Keratinocyte (primary cell): Measurements from ENCODE around the gene HP1BP3. TPM values are rescaled to one million over a fixed set of nuclear protein-coding genes. Genes with fewer than 3 reads are reported as not detected.

Experiments used
- DNase-seq: peaks from one replicate; pipeline ENCODE4 v3.0.0-alpha.2; 2011; ENCODE audit warnings: low read depth, missing footprints, low spot score
- FAIRE-seq: peaks from 2 replicates; lab custom pipeline; 2011; peaks lifted over from hg19 to GRCh38; lab: Jason Lieb, UNC
- H2AFZ ChIP-seq: 2 replicates; pipeline ENCODE4 v1.6.0; 2012; ENCODE audit warnings: low read length, control low read depth, inconsistent platforms; ENCODE audit not compliant: control insufficient read depth
- H3K27ac ChIP-seq: 2 replicates; pipeline ENCODE4 v1.5.1; 2011; ENCODE audit warnings: low read length; ENCODE audit not compliant: control insufficient read depth, insufficient read depth
- H3K27me3 ChIP-seq: 3 replicates; pipeline ENCODE4 v1.6.0; 2011; ENCODE audit warnings: low read length; ENCODE audit not compliant: control insufficient read depth, insufficient read depth; ENCODE audit errors: extremely low read depth
- H3K36me3 ChIP-seq, 2 experiments: 2 replicates in 1 of 2; 3 replicates in 1 of 2; pipeline ENCODE4 v1.5.1; 2011; ENCODE audit warnings: low read length in 2 of 2, mild to moderate bottlenecking in 1 of 2; ENCODE audit not compliant: control insufficient read depth in 2 of 2, insufficient read depth in 2 of 2; ENCODE audit errors: extremely low read depth in 1 of 2
- H3K4me1 ChIP-seq: 3 replicates; pipeline ENCODE4 v1.5.1; 2011; ENCODE audit warnings: low read length; ENCODE audit not compliant: control insufficient read depth, insufficient read depth; ENCODE audit errors: extremely low read depth
- H3K4me2 ChIP-seq: 3 replicates; pipeline ENCODE4 v1.6.0; 2011; ENCODE audit warnings: low read depth, low read length; ENCODE audit not compliant: control insufficient read depth, insufficient read depth; ENCODE audit errors: extremely low read depth
- H3K4me3 ChIP-seq, 3 experiments: fragments of 200-600 bp in 1 of 3; sonication (generic) in 1 of 3; 2 replicates in 2 of 3; 3 replicates in 1 of 3; pipeline ENCODE4 v1.5.1; 2011 to 2016; ENCODE audit warnings: low read length in 3 of 3, mild to moderate bottlenecking in 3 of 3, control low read depth in 2 of 3, inconsistent platforms in 1 of 3, low read depth in 1 of 3, mixed read lengths in 1 of 3, mixed run types in 1 of 3, moderate library complexity in 1 of 3; ENCODE audit not compliant: control insufficient read depth in 2 of 3, insufficient read depth in 2 of 3; ENCODE audit errors: extremely low read depth in 1 of 3
- H3K79me2 ChIP-seq: 2 replicates; pipeline ENCODE4 v1.6.0; 2012; ENCODE audit warnings: low read length; ENCODE audit not compliant: control insufficient read depth, insufficient read depth
- H3K9ac ChIP-seq: 3 replicates; pipeline ENCODE4 v1.6.0; 2011; ENCODE audit warnings: low read length; ENCODE audit not compliant: control insufficient read depth, insufficient read depth; ENCODE audit errors: extremely low read depth
- H3K9me1 ChIP-seq: 3 replicates; pipeline ENCODE4 v1.6.0; 2011; ENCODE audit warnings: low read length; ENCODE audit not compliant: control insufficient read depth, insufficient read depth; ENCODE audit errors: extremely low read depth
- H3K9me3 ChIP-seq: 2 replicates; pipeline ENCODE4 v1.5.1; 2012; ENCODE audit warnings: low read depth, low read length; ENCODE audit not compliant: control insufficient read depth
- H4K20me1 ChIP-seq: 3 replicates; pipeline ENCODE4 v1.6.0; 2011; ENCODE audit warnings: low read length; ENCODE audit not compliant: control insufficient read depth, insufficient read depth; ENCODE audit errors: extremely low read depth
- EZH2 ChIP-seq: IDR thresholded peaks from one replicate; pipeline ENCODE4 v1.6.1; 2012; ENCODE audit warnings: inconsistent platforms, mild to moderate bottlenecking, low read length, moderate library complexity
- dilution Hi-C: fragments of 300-500 bp; cut with MboI; formaldehyde crosslinking; loops from one replicate; pipeline ENCODE4 v1.7.0; 2020; ENCODE audit warnings: low sequenced_read_pairs; ENCODE audit not compliant: extremely low pct_ligation_motif_present
- polyA plus RNA-seq, 5 experiments: library from polyadenylated mRNA; depleted of rRNA in 3 of 5; stranded (reverse) in 3 of 5; stranded (forward) in 1 of 5; unstranded in 1 of 5; fragments of >200 nt; gene quantifications; 1 replicate in 1 of 5; 2 replicates in 3 of 5; 3 replicates in 1 of 5; pipeline versions ENCODE4 v1.2.1 to v1.2.3, GENCODE V29; 2011 to 2012; ENCODE audit warnings: missing spikeins in 2 of 5, low read depth in 1 of 5, low replicate concordance in 1 of 5
- TF ChIP-seq, protein P1 (sequence below), 3 experiments: IDR thresholded peaks in 1 of 3; conservative IDR thresholded peaks in 1 of 3; optimal IDR thresholded peaks in 1 of 3; 2 replicates in 2 of 3; 3 replicates in 1 of 3; pipeline versions ENCODE3 to v1.5.1; 2011; ENCODE audit warnings: low read length in 3 of 3, mild to moderate bottlenecking in 3 of 3, moderate library complexity in 2 of 3, control low read depth in 1 of 3, inconsistent platforms in 1 of 3; ENCODE audit not compliant: insufficient read depth in 2 of 3; ENCODE audit errors: extremely low read depth in 1 of 3

Gene HP1BP3
- polyA plus RNA-seq, 1 donor (not counting 4 experiments of a cell fraction or from before 2014, with no cell fraction given): 148 TPM

DNA sequence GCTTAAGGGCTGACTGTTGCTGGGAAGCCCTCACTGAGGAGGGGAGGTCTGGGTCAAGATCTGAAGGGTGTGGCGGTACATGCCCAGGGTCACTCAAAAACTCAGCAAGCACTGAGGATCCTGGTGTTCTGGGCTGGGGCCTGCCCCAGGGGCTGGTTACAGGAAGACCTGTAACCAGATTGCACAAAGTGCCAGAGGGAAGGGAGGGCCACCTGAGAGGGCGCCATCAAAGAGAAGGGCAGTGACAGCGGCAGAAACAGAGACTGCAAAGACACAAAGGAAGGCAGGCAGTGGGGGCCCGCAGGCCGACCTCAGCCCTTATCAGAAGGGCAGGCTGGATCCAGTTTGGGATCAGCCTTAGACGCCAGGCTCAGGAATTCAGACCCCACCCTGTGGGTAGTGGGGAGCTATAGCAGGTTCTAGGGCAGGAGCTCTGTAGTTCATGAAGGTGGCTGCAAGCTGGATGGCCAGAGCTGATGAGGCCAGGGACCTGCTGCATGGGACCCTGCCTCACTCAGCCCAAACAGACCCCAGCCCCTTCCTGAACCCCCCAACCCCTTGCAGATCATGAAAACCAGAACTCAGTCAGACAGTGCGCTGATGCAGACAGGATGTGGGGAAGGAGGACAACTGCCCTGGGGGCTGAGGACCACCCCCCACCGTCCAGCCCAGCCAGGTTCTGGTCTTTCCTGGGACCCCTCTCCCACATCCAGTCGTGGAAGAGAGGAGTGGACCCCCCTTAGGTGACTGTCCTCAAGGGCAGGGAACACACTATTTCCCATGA is 58.5 kb downstream of the HP1BP3 start:
- Histone ChIP-seq H3K9me1 (peaks cover 6% of the 10 kb centered on the region), H3K79me2 (peaks cover 69% of the 10 kb centered on the region), H3K9ac (no peak overlapping the region), H3K4me1 (peaks cover 61% of the 10 kb centered on the region), H3K9me3 (peaks cover 2% of the 10 kb centered on the region), H3K36me3 (peaks cover 26 to 54% of the 10 kb centered on the region in 2 experiments), H2AFZ (no peak overlapping the region), H3K27ac (no peak overlapping the region), H3K4me2 (peak overlapping the region; percentile 70), H3K4me3 (peak overlapping the region in 2 of 3 experiments; percentile 69 to 75), H4K20me1 (peaks cover 5% of the 10 kb centered on the region), H3K27me3 (no peaks in the 10 kb centered on the region)
- TF ChIP-seq EZH2: no peak
- TF ChIP-seq, protein P1, sequence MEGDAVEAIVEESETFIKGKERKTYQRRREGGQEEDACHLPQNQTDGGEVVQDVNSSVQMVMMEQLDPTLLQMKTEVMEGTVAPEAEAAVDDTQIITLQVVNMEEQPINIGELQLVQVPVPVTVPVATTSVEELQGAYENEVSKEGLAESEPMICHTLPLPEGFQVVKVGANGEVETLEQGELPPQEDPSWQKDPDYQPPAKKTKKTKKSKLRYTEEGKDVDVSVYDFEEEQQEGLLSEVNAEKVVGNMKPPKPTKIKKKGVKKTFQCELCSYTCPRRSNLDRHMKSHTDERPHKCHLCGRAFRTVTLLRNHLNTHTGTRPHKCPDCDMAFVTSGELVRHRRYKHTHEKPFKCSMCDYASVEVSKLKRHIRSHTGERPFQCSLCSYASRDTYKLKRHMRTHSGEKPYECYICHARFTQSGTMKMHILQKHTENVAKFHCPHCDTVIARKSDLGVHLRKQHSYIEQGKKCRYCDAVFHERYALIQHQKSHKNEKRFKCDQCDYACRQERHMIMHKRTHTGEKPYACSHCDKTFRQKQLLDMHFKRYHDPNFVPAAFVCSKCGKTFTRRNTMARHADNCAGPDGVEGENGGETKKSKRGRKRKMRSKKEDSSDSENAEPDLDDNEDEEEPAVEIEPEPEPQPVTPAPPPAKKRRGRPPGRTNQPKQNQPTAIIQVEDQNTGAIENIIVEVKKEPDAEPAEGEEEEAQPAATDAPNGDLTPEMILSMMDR (optimal IDR thresholded peaks at IDR 0.05 in 1 of 3, IDR thresholded peaks at IDR 0.05 in 1 of 3, conservative IDR thresholded peaks at IDR 0.05 in 1 of 3; ENCODE audit: extremely low read depth in 1 of 3, insufficient read depth in 2 of 3, low read length in 3 of 3): no peak
- peak; percentile 20 for FAIRE-seq
- no peak for DNase-seq
- dilution Hi-C loops: no loop called here

DNA sequence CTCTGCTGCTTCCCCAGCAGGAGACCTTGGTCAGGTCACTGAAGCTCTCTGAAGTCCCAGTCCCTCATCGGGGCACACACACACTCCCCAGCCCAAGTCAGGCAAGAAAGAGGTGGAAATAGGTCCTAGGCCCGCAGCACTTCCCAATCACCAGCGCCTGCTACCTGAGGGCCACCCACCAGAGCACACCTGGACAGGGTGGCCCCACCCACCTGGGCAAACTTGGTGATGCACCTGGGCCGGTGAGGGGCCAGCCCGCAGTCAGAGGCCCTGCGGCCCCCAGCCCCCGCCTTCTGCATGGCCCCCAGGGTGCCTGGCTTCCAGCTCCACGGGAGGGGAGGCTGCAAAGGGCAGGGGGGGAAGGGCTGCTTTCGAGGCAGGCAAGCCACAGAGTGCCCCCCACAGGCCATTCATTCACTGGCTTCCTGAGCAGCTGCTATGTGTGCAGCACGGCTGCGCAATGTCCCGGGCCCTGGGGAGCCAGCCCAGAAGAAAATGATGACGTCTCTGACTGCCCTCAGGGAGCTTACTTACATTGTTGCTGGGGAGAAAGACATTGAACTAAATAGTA is 59.3 kb downstream of the HP1BP3 start:
- H3K9ac ChIP-seq: no peak overlapping the region
- TF ChIP-seq, protein P1 (optimal IDR thresholded peaks at IDR 0.05 in 1 of 3, IDR thresholded peaks at IDR 0.05 in 1 of 3, conservative IDR thresholded peaks at IDR 0.05 in 1 of 3; ENCODE audit: extremely low read depth in 1 of 3, insufficient read depth in 2 of 3, low read length in 3 of 3): peak in 1 of 3 experiments; percentile 18
- no peak for TF ChIP-seq EZH2
- no peaks in the 10 kb centered on the region for H3K27me3 ChIP-seq
- dilution Hi-C loops: no loop called here
- H3K4me2 ChIP-seq: no peak overlapping the region
- H4K20me1 ChIP-seq: peaks cover 5% of the 10 kb centered on the region
- no peak for DNase-seq
- H3K9me1 ChIP-seq: peaks cover 6% of the 10 kb centered on the region
- H3K27ac ChIP-seq: no peak overlapping the region
- H3K79me2 ChIP-seq: peaks cover 69% of the 10 kb centered on the region
- H3K36me3 ChIP-seq: peaks cover 30 to 62% of the 10 kb centered on the region in 2 experiments
- peaks cover 2% of the 10 kb centered on the region for H3K9me3 ChIP-seq
- peaks cover 56% of the 10 kb centered on the region for H3K4me1 ChIP-seq
- no peak overlapping the region for H3K4me3 ChIP-seq
- FAIRE-seq: no peak
- H2AFZ ChIP-seq: no peak overlapping the region
